Spinal cord (tissue), 10 donors: ENCODE data around the gene CSF1. TPM values are rescaled to one million over a fixed set of nuclear protein-coding genes. Genes with fewer than 3 reads are reported as not detected.
"Not testable (repeated sequence)": the region's sequence is repeated elsewhere in the genome, so short reads cannot be mapped to it uniquely, and the experiment has no call there.

Experiments used
- DNase-seq, 6 donors: peaks; one replicate each; pipeline versions ENCODE4 v3.0.0 to v3.0.0-alpha.2; 2013 to 2015; ENCODE audit warnings: low spot score in 6 of 6, low read depth in 4 of 6
- H3K27ac ChIP-seq: one replicate; pipeline ENCODE4 v1.5.1; 2013; ENCODE audit warnings: low read depth, low read length, control low read depth
- H3K27me3 ChIP-seq: one replicate; pipeline ENCODE4 v1.6.1; 2013; ENCODE audit warnings: low read length; ENCODE audit not compliant: control insufficient read depth, insufficient read depth
- H3K36me3 ChIP-seq: one replicate; pipeline ENCODE4 v1.6.1; 2013; ENCODE audit warnings: low read length; ENCODE audit not compliant: control insufficient read depth, insufficient read depth
- H3K4me1 ChIP-seq: one replicate; pipeline ENCODE4 v1.6.1; 2013; ENCODE audit warnings: low read length; ENCODE audit not compliant: control insufficient read depth, insufficient read depth
- H3K4me3 ChIP-seq: one replicate; pipeline ENCODE4 v1.5.1; 2013; ENCODE audit warnings: low read depth, low read length, control low read depth
- H3K9me3 ChIP-seq: one replicate; pipeline ENCODE4 v1.6.1; 2013; ENCODE audit warnings: low read length; ENCODE audit not compliant: control insufficient read depth, insufficient read depth
- WGBS: methylation state at CpG from one replicate; pipeline ENCODE4 v1.1.5; 2013; ENCODE audit warnings: missing lambda C conversion rate; ENCODE audit not compliant: insufficient coverage; 5-methylcytosine and 5-hydroxymethylcytosine counted together
- polyA plus RNA-seq, 2 donors: library from polyadenylated mRNA; unstranded; fragments of 120-200 nt; gene quantifications; one replicate each; pipeline ENCODE4 v1.2.1, GENCODE V29; 2013; ENCODE audit not compliant: insufficient read length in 2 of 2
- total RNA-seq, 2 donors: library from RNA; depleted of rRNA in 1 of 2; stranded (reverse); fragments of 120-200 nt in 1 of 2; fragments of >200 nt in 1 of 2; gene quantifications; one replicate each; pipeline versions ENCODE4 v1.2.3 to v1.2.4, GENCODE V29; 2013 to 2014
- donor health status: healthy.

The CSF1 gene
- total and polyA plus RNA-seq, 4 donors = 13.1 to 22.9 (median 17.3) TPM

GRCh38 chr1:109950038-109950437 is 39.4 kb downstream of the CSF1 start:
- Histone ChIP-seq H3K27me3 (no peaks in the 10 kb centered on the region), H3K4me1 (no peaks in the 10 kb centered on the region), H3K9me3 (no peaks in the 10 kb centered on the region), H3K36me3 (no peaks in the 10 kb centered on the region), H3K4me3 (no peak overlapping the region), H3K27ac (no peak overlapping the region)
- WGBS = no CpG with 5 or more reads among the region's 1 CpG
- no peak for DNase-seq

DNA sequence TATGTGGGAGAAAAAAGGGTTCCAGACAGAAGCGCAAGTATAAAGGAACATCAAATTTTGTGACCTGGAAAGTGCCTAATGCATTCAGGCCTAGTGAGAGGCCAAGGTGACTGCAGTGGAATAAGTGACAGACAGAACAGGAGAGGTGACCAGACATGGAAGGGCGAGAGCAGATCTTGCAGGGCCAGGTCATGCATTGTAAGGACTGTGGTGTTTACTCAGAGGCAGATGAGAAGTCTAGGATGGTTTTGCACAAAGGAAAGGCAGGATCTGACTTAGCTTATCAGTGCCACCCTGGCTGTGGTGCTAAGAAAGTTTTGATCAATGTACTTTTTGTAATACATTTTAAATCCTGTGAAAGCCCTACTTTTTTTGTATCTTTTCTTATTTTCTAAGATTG is 39.9 kb downstream of the CSF1 start:
- 71% methylated on average over 2 of the region's 2 CpGs for WGBS
- Histone ChIP-seq H3K9me3 (no peaks in the 10 kb centered on the region), H3K4me1 (no peaks in the 10 kb centered on the region), H3K36me3 (no peaks in the 10 kb centered on the region), H3K27ac (no peak overlapping the region), H3K27me3 (no peaks in the 10 kb centered on the region), H3K4me3 (no peak overlapping the region)
- DNase-seq = no peak

- not testable (repeated sequence) for H3K27me3 ChIP-seq, H3K4me3 ChIP-seq, H3K36me3 ChIP-seq, H3K9me3 ChIP-seq, H3K4me1 ChIP-seq, DNase-seq, H3K27ac ChIP-seq
- no CpG with 5 or more reads among the region's 5 CpGs for WGBS
These were observed 40.9 kb downstream of the CSF1 start for GRCh38 chr1:109951501-109951900.

DNA sequence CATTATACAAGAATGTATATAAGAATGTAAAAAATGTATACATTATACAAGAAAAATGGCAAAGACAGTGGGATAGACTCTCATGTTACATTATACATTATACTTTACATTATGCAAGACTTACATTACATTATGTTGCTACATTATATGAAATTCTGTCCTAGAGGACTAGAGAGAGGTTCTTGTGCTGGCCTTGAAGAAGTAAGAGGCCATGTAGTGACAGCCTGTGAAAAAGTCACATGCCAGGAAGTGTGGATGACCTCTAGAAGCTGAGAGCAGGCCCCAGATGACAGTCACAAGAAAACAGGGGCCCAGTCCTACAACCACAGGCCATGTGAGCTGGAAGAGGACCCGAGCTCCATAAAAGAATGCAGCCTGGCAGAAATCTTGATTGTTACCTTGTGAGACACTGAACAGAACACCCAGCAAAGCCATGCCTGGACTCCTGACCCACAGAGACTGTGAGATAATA is 43.4 kb downstream of the CSF1 start:
- Histone ChIP-seq H3K4me1 (no peaks in the 10 kb centered on the region), H3K27ac (no peak overlapping the region), H3K4me3 (no peak overlapping the region), H3K9me3 (no peaks in the 10 kb centered on the region), H3K36me3 (no peaks in the 10 kb centered on the region), H3K27me3 (no peaks in the 10 kb centered on the region)
- DNase-seq = no peak
- WGBS = 67% methylated on average over 1 of the region's 1 CpG

DNA sequence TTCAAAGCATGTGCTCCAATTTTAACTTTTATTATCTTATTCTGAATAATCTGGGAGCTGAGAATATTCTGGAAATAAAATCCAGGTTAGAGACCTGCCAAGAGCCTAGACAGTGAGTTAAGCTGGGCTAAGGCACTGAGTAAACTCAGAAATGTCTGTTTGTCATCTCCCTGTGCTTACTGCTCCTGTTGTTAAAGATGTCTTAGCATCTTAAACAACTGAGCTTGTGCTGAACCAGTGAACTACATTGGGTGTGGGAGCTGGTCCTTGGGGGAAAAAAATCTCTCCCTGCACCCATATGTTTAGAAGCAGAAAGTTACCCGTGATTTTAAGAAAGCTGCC is 49.0 kb downstream of the CSF1 start:
- H3K4me3 ChIP-seq = no peak overlapping the region
- no peaks in the 10 kb centered on the region for H3K4me1 ChIP-seq
- H3K27ac ChIP-seq = no peak overlapping the region
- no peak for DNase-seq
- no peaks in the 10 kb centered on the region for H3K36me3 ChIP-seq
- no peaks in the 10 kb centered on the region for H3K9me3 ChIP-seq
- no peaks in the 10 kb centered on the region for H3K27me3 ChIP-seq
- no CpG with 5 or more reads among the region's 1 CpG for WGBS

GRCh38 chr1:109959974-109960744 is 49.5 kb downstream of the CSF1 start:
- peak in 2 of 6 donors; percentile 19 to 59 for DNase-seq
- peak overlapping the region; percentile 37 for H3K27ac ChIP-seq
- 28% methylated on average over 2 of the region's 7 CpGs for WGBS

GRCh38 chr1:109960745-109961094 is 50.1 kb downstream of the CSF1 start:
- no peaks in the 10 kb centered on the region for H3K9me3 ChIP-seq
- WGBS = 17% methylated on average over 1 of the region's 1 CpG
- H3K4me1 ChIP-seq = no peaks in the 10 kb centered on the region
- H3K27me3 ChIP-seq = no peaks in the 10 kb centered on the region
- no peaks in the 10 kb centered on the region for H3K36me3 ChIP-seq
- H3K27ac ChIP-seq = no peak overlapping the region
- peak in 1 of 6 donors; percentile 8 for DNase-seq
- no peak overlapping the region for H3K4me3 ChIP-seq

More at GRCh38 chr1:109959974-109960744, 49.5 kb downstream of the CSF1 start:
- Histone ChIP-seq H3K9me3 (no peaks in the 10 kb centered on the region), H3K27me3 (no peaks in the 10 kb centered on the region), H3K36me3 (no peaks in the 10 kb centered on the region), H3K4me3 (no peak overlapping the region), H3K4me1 (no peaks in the 10 kb centered on the region)

DNA sequence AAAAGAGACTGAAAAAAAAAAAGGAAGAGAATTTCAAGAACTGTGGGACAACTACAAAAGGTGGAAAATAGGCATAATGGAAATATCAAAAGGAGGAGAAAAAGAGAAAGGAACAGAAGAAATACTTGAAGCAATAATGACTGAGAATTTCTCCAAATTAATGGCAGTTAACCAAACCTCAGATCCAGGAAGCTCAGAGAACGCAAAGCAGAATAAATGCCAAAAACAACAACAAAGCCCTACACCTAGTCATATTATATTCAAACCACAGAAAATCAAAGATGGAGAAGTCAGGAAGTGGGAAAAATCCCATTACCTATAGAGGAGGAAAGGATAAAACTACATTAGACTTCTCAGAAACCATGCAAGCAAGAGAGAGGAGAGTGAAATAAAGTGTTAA is 53.2 kb downstream of the CSF1 start:
- no peak for DNase-seq
- WGBS = no CpG with 5 or more reads among the region's 1 CpG
- no peaks in the 10 kb centered on the region for H3K9me3 ChIP-seq

GRCh38 chr1:109969146-109969829 is 58.6 kb downstream of the CSF1 start:
- H3K36me3 ChIP-seq = no peaks in the 10 kb centered on the region
- no peak overlapping the region for H3K4me3 ChIP-seq
- H3K27ac ChIP-seq = no peak overlapping the region
- DNase-seq = no peak
- H3K4me1 ChIP-seq = no peaks in the 10 kb centered on the region
- 83% methylated on average over 1 of the region's 3 CpGs for WGBS
- H3K27me3 ChIP-seq = no peaks in the 10 kb centered on the region
- no peaks in the 10 kb centered on the region for H3K9me3 ChIP-seq

More for the DNA sequence above, 53.2 kb downstream of the CSF1 start:
- H3K27me3 ChIP-seq = no peaks in the 10 kb centered on the region
- no peaks in the 10 kb centered on the region for H3K4me1 ChIP-seq
- H3K4me3 ChIP-seq = no peak overlapping the region
- H3K27ac ChIP-seq = no peak overlapping the region
- H3K36me3 ChIP-seq = no peaks in the 10 kb centered on the region

GRCh38 chr1:109969907-109970306 is 59.3 kb downstream of the CSF1 start:
- H3K27ac ChIP-seq = no peak overlapping the region
- H3K36me3 ChIP-seq = no peaks in the 10 kb centered on the region
- H3K27me3 ChIP-seq = no peaks in the 10 kb centered on the region
- H3K4me1 ChIP-seq = no peaks in the 10 kb centered on the region
- 100% methylated on average over 1 of the region's 3 CpGs for WGBS
- no peak for DNase-seq
- no peak overlapping the region for H3K4me3 ChIP-seq
- H3K9me3 ChIP-seq = no peaks in the 10 kb centered on the region
